Chondrocyte (in vitro differentiated cells): ENCODE measurements around the gene SNX8. TPM values are rescaled to one million over a fixed set of nuclear protein-coding genes. Genes with fewer than 3 reads are reported as not detected.

Experiments
- DNase-seq: peaks from one replicate; pipeline ENCODE4 v3.0.0; 2021; ENCODE audit warnings: mixed read lengths, low spot score
- H3K27ac Mint-ChIP-seq: one replicate; pipeline ENCODE4 v1.8.0; 2021; ENCODE audit warnings: mild to moderate bottlenecking, moderate library complexity, mixed read lengths; ENCODE audit not compliant: unreplicated experiment
- H3K27me3 Mint-ChIP-seq: 2 replicates; pipeline ENCODE4 v1.8.0; 2021; ENCODE audit warnings: low read depth, mixed read lengths
- H3K36me3 Mint-ChIP-seq: 2 replicates; pipeline ENCODE4 v1.8.0; 2021; ENCODE audit warnings: low read depth, mixed read lengths
- H3K4me1 Mint-ChIP-seq: 2 replicates; pipeline ENCODE4 v1.8.0; 2021; ENCODE audit warnings: low read depth, mild to moderate bottlenecking, mixed read lengths
- H3K4me3 Mint-ChIP-seq: one replicate; pipeline ENCODE4 v1.8.0; 2021; ENCODE audit warnings: mild to moderate bottlenecking, moderate library complexity, mixed read lengths; ENCODE audit not compliant: unreplicated experiment
- H3K9me3 Mint-ChIP-seq: 2 replicates; pipeline ENCODE4 v1.8.0; 2021; ENCODE audit warnings: low read depth, mixed read lengths
- CTCF ChIP-seq: fragments of 200-600 bp; sonication (generic); IDR thresholded peaks from 2 replicates; pipeline ENCODE4 v1.5.0; 2021; ENCODE audit warnings: antibody characterized with exemption, mild to moderate bottlenecking, moderate library complexity
- total RNA-seq: library from RNA; stranded (reverse); gene quantifications from 3 replicates; pipeline ENCODE4 v1.2.1, GENCODE V29; 2021

Gene SNX8
- total RNA-seq, 1 donor from 2014 or later: 45.4 TPM

GRCh38 chr7:2242541-2243429, 71.5 kb downstream of the SNX8 start:
- no peak for TF ChIP-seq CTCF
- H3K36me3 Mint-ChIP-seq: peaks cover 2% of the 10 kb centered on the region
- H3K9me3 Mint-ChIP-seq: no peaks in the 10 kb centered on the region
- H3K4me3 Mint-ChIP-seq: peak overlapping the region; percentile 93
- no peak for DNase-seq
- H3K27me3 Mint-ChIP-seq: no peaks in the 10 kb centered on the region
- peaks cover 16% of the 10 kb centered on the region for H3K4me1 Mint-ChIP-seq
- H3K27ac Mint-ChIP-seq: peak overlapping the region; percentile 89

- Mint-ChIP-seq H3K9me3 (no peaks in the 10 kb centered on the region), H3K27ac (peak within 1 kb of the TSS; percentile 89), H3K4me3 (peak within 1 kb of the TSS; percentile 93), H3K36me3 (peaks cover 6% of the 10 kb centered on the region), H3K27me3 (no peaks in the 10 kb centered on the region), H3K4me1 (peaks cover 16% of the 10 kb centered on the region)
- no peak for TF ChIP-seq CTCF
- DNase-seq: no peak
These were observed 72.4 kb downstream of the SNX8 start, which contains the start of the genes MRM2 and NUDT1 for GRCh38 chr7:2241580-2242540. TSS of gene MRM2 (minus strand) at chr7:2242205. CDS start at chr7:2242169, 36 bp downstream. TSS of gene NUDT1 (plus strand) at chr7:2242226. CDS start at chr7:2244575, 2,349 bp downstream.

- H3K9me3 Mint-ChIP-seq: no peaks in the 10 kb centered on the region
- no peak for DNase-seq
- TF ChIP-seq CTCF: no peak
- H3K4me1 Mint-ChIP-seq: peaks cover 13% of the 10 kb centered on the region
- H3K27ac Mint-ChIP-seq: no peak overlapping the region
- peaks cover 11% of the 10 kb centered on the region for H3K36me3 Mint-ChIP-seq
- no peaks in the 10 kb centered on the region for H3K27me3 Mint-ChIP-seq
- H3K4me3 Mint-ChIP-seq: no peak overlapping the region
These were observed 75.0 kb downstream of the SNX8 start for GRCh38 chr7:2239242-2239641.

GRCh38 chr7:2237109-2237602, 77.1 kb downstream of the SNX8 start:
- H3K4me3 Mint-ChIP-seq: no peak overlapping the region
- no peak for DNase-seq
- TF ChIP-seq CTCF: no peak
- H3K36me3 Mint-ChIP-seq: peaks cover 11% of the 10 kb centered on the region
- peaks cover 15% of the 10 kb centered on the region for H3K4me1 Mint-ChIP-seq
- no peak overlapping the region for H3K27ac Mint-ChIP-seq
- H3K27me3 Mint-ChIP-seq: no peaks in the 10 kb centered on the region
- no peaks in the 10 kb centered on the region for H3K9me3 Mint-ChIP-seq

GRCh38 chr7:2233926-2234325, 80.3 kb downstream of the SNX8 start:
- TF ChIP-seq CTCF: no peak
- Mint-ChIP-seq H3K4me1 (peaks cover 16% of the 10 kb centered on the region), H3K27me3 (no peaks in the 10 kb centered on the region), H3K4me3 (no peak overlapping the region), H3K27ac (peak overlapping the region; percentile 45), H3K36me3 (peaks cover 13% of the 10 kb centered on the region), H3K9me3 (no peaks in the 10 kb centered on the region)
- no peak for DNase-seq
